Mammary epithelial cell (primary cell): Measurements from ENCODE around the gene STARD6.

Experiments used
- EZH2 ChIP-seq: IDR thresholded peaks from 2 replicates; pipeline ENCODE4 v1.6.1; 2012; ENCODE audit warnings: low read length, inconsistent platforms, borderline replicate concordance
- TF ChIP-seq, protein P1 (sequence below), 2 donors: IDR thresholded peaks in 1 of 2; conservative IDR thresholded peaks in 1 of 2; 2 replicates each; pipeline ENCODE4 v1.5.1; 2011 to 2012; ENCODE audit warnings: inconsistent platforms in 2 of 2, low read length in 2 of 2, mild to moderate bottlenecking in 2 of 2, control low read depth in 1 of 2, low read depth in 1 of 2; ENCODE audit not compliant: insufficient read depth in 1 of 2; ENCODE audit errors: extremely low read depth in 1 of 2

DNA sequence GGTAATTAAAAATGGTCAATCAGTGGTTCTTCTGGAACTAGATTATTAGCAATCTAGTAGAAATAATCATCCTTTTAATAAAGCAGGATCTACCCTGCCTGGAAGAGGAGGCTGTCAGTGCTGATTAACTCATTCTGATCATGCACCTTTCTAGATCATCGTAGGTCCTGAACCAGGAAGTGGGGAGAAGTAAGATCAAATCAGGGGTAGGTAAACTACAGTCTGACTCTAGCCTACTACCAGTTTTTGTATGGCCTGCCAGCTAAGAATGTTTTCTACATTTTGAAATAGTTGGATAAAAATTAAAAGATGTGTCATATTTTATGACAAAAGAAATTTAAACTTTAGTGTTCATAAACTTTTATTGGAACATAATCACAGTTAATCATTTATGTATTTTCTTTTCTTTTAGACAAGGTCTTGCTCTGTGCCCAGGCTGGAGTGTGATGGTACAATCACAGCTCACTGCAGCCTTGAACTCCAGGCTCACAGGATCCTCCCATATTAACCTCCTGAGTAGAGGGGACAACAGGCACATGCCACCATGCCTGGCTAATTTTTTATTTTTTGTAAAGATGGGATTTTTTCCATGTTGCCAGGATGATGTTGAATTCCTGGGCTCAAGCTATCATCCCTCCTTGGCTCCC is 36.1 kb upstream of the STARD6 start:
- TF ChIP-seq, protein P1, sequence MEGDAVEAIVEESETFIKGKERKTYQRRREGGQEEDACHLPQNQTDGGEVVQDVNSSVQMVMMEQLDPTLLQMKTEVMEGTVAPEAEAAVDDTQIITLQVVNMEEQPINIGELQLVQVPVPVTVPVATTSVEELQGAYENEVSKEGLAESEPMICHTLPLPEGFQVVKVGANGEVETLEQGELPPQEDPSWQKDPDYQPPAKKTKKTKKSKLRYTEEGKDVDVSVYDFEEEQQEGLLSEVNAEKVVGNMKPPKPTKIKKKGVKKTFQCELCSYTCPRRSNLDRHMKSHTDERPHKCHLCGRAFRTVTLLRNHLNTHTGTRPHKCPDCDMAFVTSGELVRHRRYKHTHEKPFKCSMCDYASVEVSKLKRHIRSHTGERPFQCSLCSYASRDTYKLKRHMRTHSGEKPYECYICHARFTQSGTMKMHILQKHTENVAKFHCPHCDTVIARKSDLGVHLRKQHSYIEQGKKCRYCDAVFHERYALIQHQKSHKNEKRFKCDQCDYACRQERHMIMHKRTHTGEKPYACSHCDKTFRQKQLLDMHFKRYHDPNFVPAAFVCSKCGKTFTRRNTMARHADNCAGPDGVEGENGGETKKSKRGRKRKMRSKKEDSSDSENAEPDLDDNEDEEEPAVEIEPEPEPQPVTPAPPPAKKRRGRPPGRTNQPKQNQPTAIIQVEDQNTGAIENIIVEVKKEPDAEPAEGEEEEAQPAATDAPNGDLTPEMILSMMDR (conservative IDR thresholded peaks at IDR 0.05 in 1 of 2, IDR thresholded peaks at IDR 0.05 in 1 of 2; ENCODE audit: extremely low read depth in 1 of 2, insufficient read depth in 1 of 2, low read depth in 1 of 2, low read length in 2 of 2) = no peak
- TF ChIP-seq EZH2 = no peak
